ENCODE data around the gene RASAL1. TPM values are rescaled to one million over a fixed set of nuclear protein-coding genes. Genes with fewer than 3 reads are reported as not detected.

Gene RASAL1
- total RNA-seq, 2 donors from 2014 or later, result 1.6 to 9.9 TPM

DNA sequence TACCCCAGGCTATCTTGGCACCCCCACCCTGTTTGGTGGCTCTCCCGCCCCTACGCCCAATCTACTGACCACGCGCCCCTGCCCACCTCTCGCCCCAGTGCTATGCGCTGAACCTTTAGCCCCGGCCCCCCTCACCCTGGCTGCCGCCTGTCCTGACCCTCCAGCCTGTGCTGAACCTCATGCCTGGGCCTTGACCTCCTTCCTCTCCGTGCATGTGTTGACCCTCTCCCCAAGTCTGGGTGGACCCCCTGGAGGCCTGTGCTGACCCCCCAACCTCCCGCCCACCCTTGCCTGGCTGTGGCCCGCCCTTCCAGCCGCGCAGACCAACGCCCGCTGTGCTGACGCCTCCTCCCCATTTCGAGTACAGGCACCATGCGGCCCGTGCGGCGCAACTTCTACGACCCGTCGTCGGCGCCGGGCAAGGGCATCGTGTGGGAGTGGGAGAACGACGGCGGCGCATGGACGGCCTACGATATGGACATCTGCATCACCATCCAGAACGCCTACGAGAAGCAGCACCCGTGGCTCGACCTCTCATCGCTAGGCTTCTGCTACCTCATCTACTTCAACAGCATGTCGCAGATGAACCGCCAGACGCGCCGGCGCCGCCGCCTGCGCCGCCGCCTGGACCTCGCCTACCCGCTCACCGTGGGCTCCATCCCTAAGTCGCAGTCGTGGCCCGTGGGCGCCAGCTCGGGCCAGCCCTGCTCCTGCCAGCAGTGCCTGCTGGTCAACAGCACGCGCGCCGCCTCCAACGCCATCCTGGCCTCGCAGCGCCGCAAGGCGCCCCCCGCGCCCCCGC, 58.3 kb downstream of the RASAL1 start:
- DNase-seq (ENCODE audit: low spot score), result no peak
- 44% methylated on average over 63 of the region's 70 CpGs for WGBS
- TF ChIP-seq POLR2AphosphoS5 (IDR thresholded peaks at IDR 0.05), result no peak
- TF ChIP-seq POLR2A (IDR thresholded peaks at IDR 0.05), result no peak
- TF ChIP-seq, protein P1, sequence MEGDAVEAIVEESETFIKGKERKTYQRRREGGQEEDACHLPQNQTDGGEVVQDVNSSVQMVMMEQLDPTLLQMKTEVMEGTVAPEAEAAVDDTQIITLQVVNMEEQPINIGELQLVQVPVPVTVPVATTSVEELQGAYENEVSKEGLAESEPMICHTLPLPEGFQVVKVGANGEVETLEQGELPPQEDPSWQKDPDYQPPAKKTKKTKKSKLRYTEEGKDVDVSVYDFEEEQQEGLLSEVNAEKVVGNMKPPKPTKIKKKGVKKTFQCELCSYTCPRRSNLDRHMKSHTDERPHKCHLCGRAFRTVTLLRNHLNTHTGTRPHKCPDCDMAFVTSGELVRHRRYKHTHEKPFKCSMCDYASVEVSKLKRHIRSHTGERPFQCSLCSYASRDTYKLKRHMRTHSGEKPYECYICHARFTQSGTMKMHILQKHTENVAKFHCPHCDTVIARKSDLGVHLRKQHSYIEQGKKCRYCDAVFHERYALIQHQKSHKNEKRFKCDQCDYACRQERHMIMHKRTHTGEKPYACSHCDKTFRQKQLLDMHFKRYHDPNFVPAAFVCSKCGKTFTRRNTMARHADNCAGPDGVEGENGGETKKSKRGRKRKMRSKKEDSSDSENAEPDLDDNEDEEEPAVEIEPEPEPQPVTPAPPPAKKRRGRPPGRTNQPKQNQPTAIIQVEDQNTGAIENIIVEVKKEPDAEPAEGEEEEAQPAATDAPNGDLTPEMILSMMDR (IDR thresholded peaks at IDR 0.05), result no peak

DNA sequence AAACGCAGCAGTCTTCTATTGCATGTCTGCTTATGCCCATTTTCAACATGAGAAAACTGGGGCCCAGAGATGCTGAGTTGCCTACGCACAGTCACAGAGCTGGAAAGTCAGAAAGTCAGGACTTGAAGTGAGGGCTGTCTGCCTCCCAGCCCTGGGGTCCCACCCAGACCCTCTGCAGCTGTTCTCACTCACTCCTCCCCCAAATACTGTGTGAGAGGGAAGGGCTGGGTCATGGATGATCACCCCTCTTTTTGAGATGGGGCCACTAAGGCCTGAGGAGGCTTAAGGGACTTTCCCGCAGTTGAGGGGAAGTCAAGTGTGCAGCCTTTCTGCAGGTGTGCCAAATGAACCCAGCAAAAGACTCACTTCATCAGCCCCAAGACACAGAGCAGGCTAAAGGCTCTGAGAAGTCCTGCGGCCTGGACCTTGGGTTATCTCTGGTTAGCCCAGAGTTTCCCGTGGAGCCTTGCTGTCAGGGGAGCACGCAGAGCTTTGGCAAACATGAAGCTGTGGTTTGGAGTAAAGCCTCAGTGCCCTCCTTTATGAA, 60.4 kb downstream of the RASAL1 start:
- WGBS, result 54% methylated on average over 6 of the region's 6 CpGs

More for the DNA sequence above, 58.3 kb downstream of the RASAL1 start:
- Histone ChIP-seq H3K4me1 (replicated peaks) (no peaks in the 10 kb centered on the region), H3K27me3 (replicated peaks; ENCODE audit: insufficient read depth) (peaks cover 3% of the 10 kb centered on the region), H3K4me3 (no peak overlapping the region), H3K9me3 (no peaks in the 10 kb centered on the region), H3K36me3 (no peaks in the 10 kb centered on the region), H3K27ac (no peak overlapping the region)
- intact Hi-C loops (cut with DNase I), result no loop called here

DNA sequence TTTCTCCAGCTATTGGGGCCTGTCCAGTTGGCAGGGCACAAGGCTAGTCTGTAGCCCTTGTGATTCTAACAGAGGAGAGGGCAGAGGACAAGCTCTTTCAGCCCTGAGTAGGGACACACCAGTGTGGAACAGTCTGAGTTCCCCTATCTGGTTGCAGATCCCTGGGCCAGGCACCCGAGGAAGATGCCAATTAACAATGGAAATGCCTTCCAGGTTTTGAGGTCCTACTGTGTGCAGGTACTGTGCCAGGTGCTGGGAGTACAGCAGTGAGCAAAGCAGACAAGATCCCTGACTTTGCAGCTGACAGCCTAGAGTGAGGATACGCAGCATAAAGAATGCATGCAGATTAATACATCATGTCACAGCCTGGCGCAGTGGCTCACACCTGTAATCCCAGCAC, 62.0 kb downstream of the RASAL1 start:
- TF ChIP-seq POLR2A (IDR thresholded peaks at IDR 0.05) (no peak), POLR2AphosphoS5 (IDR thresholded peaks at IDR 0.05) (no peak)
- TF ChIP-seq, protein P1 (IDR thresholded peaks at IDR 0.05), result no peak
- H3K27me3 ChIP-seq (replicated peaks; ENCODE audit: insufficient read depth), result peaks cover 3% of the 10 kb centered on the region
- intact Hi-C loops (cut with DNase I), result no loop called here
- 80% methylated on average over 3 of the region's 3 CpGs for WGBS
- no peaks in the 10 kb centered on the region for H3K36me3 ChIP-seq
- H3K9me3 ChIP-seq, result no peaks in the 10 kb centered on the region
- H3K4me1 ChIP-seq (replicated peaks), result no peaks in the 10 kb centered on the region
- H3K4me3 ChIP-seq, result no peak overlapping the region
- DNase-seq (ENCODE audit: low spot score), result no peak
- no peak overlapping the region for H3K27ac ChIP-seq

More for the DNA sequence above, 60.4 kb downstream of the RASAL1 start:
- TF ChIP-seq POLR2AphosphoS5 (IDR thresholded peaks at IDR 0.05), result no peak
- no peak for TF ChIP-seq POLR2A (IDR thresholded peaks at IDR 0.05)
- TF ChIP-seq, protein P1 (IDR thresholded peaks at IDR 0.05), result no peak
- Histone ChIP-seq H3K9me3 (no peaks in the 10 kb centered on the region), H3K4me1 (replicated peaks) (no peaks in the 10 kb centered on the region), H3K27me3 (replicated peaks; ENCODE audit: insufficient read depth) (peaks cover 3% of the 10 kb centered on the region), H3K4me3 (no peak overlapping the region), H3K36me3 (no peaks in the 10 kb centered on the region), H3K27ac (no peak overlapping the region)
- DNase-seq (ENCODE audit: low spot score), result no peak
- intact Hi-C loops (cut with DNase I), result no loop called here

DNA sequence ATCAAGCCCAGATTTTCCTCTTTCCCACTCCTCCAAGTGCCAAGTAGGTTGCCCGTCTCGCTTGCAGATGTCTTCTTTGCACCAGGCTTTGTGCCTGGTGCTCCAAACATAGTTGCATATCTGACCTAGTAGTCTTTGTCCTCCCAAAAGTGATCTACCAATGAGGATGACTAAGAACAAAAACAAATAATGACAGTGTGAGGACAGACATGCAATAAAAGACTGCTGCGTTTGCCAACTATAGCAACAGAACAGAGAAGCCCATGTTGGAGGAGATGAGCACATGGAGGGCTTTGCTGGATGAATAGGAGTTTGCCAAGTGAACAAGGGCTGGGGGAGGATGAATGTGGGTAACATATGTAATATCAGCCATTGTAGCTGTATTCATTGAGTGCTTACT, 63.4 kb downstream of the RASAL1 start:
- DNase-seq (ENCODE audit: low spot score), result no peak
- Histone ChIP-seq H3K36me3 (no peaks in the 10 kb centered on the region), H3K27me3 (replicated peaks; ENCODE audit: insufficient read depth) (peaks cover under 1% of the 10 kb centered on the region), H3K27ac (no peak overlapping the region), H3K4me1 (replicated peaks) (no peaks in the 10 kb centered on the region), H3K4me3 (no peak overlapping the region), H3K9me3 (no peaks in the 10 kb centered on the region)
- TF ChIP-seq, protein P1 (IDR thresholded peaks at IDR 0.05), result no peak
- TF ChIP-seq POLR2AphosphoS5 (IDR thresholded peaks at IDR 0.05) (no peak), POLR2A (IDR thresholded peaks at IDR 0.05) (no peak)
- 73% methylated on average over 3 of the region's 3 CpGs for WGBS
- intact Hi-C loops (cut with DNase I), result no loop called here
